ENCODE data around the gene SLCO4A1. TPM values are rescaled to one million over a fixed set of nuclear protein-coding genes. Genes with fewer than 3 reads are reported as not detected.
A peak's percentile ranks its signal among the peaks of the same experiment; 100 is the strongest.

The SLCO4A1 gene
- total and polyA plus RNA-seq, 9 of the 15 experiments (the other 6 are each of a cell fraction or from before 2014, with no cell fraction given) = 1.6 to 21.9 (median 12.8) TPM

DNA sequence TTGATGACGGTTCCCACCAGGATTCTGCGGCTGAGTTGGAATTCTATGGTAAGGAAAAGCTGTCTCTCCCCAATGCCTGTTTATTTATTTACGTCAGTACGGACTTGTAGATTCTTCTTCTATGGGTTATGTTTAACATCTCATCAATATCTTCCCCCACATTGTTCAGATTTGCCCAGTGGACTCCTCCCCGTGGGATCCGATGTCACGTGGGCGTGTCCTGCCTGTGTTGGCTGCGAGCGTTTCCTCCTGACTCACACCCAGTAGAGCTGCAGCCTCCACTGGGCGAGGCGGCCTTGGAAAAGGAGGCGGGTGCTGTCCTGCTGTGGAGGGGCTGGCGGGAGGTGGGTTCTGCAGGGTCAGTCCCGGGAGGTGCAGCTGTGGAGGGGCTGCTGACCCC, 46.8 kb upstream of the SLCO4A1 start (continued):
- TF ChIP-seq XRCC5 (IDR thresholded peaks at IDR 0.05; ENCODE audit: low read depth, low read length) = no peak
- TF ChIP-seq, protein P1, sequence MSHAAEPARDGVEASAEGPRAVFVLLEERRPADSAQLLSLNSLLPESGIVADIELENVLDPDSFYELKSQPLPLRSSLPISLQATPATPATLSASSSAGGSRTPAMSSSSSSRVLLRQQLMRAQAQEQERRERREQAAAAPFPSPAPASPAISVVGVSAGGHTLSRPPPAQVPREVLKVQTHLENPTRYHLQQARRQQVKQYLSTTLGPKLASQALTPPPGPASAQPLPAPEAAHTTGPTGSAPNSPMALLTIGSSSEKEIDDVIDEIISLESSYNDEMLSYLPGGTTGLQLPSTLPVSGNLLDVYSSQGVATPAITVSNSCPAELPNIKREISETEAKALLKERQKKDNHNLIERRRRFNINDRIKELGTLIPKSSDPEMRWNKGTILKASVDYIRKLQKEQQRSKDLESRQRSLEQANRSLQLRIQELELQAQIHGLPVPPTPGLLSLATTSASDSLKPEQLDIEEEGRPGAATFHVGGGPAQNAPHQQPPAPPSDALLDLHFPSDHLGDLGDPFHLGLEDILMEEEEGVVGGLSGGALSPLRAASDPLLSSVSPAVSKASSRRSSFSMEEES (CRISPR knock-in tag; IDR thresholded peaks at IDR 0.05) = peak; percentile 78
- no peak for TF ChIP-seq HDAC6 (IDR thresholded peaks at IDR 0.05; ENCODE audit: low read depth, low read length)
- TF ChIP-seq ZMIZ1 (IDR thresholded peaks at IDR 0.05; ENCODE audit: low read depth in 2 of 2, low read length in 2 of 2) = no peak
- TF ChIP-seq, protein P2, sequence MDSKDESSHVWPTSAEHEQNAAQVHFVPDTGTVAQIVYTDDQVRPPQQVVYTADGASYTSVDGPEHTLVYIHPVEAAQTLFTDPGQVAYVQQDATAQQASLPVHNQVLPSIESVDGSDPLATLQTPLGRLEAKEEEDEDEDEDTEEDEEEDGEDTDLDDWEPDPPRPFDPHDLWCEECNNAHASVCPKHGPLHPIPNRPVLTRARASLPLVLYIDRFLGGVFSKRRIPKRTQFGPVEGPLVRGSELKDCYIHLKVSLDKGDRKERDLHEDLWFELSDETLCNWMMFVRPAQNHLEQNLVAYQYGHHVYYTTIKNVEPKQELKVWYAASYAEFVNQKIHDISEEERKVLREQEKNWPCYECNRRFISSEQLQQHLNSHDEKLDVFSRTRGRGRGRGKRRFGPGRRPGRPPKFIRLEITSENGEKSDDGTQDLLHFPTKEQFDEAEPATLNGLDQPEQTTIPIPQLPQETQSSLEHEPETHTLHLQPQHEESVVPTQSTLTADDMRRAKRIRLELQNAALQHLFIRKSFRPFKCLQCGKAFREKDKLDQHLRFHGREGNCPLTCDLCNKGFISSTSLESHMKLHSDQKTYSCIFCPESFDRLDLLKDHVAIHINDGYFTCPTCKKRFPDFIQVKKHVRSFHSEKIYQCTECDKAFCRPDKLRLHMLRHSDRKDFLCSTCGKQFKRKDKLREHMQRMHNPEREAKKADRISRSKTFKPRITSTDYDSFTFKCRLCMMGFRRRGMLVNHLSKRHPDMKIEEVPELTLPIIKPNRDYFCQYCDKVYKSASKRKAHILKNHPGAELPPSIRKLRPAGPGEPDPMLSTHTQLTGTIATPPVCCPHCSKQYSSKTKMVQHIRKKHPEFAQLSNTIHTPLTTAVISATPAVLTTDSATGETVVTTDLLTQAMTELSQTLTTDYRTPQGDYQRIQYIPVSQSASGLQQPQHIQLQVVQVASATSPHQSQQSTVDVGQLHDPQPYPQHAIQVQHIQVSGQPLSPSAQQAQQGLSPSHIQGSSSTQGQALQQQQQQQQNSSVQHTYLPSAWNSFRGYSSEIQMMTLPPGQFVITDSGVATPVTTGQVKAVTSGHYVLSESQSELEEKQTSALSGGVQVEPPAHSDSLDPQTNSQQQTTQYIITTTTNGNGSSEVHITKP (IDR thresholded peaks at IDR 0.05; ENCODE audit: partially characterized antibody) = peak; percentile 22
- no peak for TF ChIP-seq ID3 (CRISPR knock-in tag; IDR thresholded peaks at IDR 0.05)
- TF ChIP-seq ID3 (tag; IDR thresholded peaks at IDR 0.05) = no peak

Data from K562 (cell line).